ENCODE data around the gene NUTM2E.
"Not testable (repeated sequence)": the region's sequence is repeated elsewhere in the genome, so short reads cannot be mapped to it uniquely, and the experiment has no call there.

NUTM2E gene

GRCh38 chr10:79825587-79826011 is 940 bp upstream of the NUTM2E start:
- DNase-seq (ENCODE audit: extremely low read depth, insufficient read length) = peak; percentile 2
- H3K27me3 ChIP-seq (replicated peaks; ENCODE audit: control insufficient read depth, insufficient read depth, low read length); H3K36me3 ChIP-seq (ENCODE audit: control insufficient read depth, insufficient read depth, low read length): not testable (repeated sequence)
- peak overlapping the region; percentile 60 for H3K4me3 ChIP-seq (replicated peaks; ENCODE audit: low read depth, low read length)

- DNase-seq (ENCODE audit: extremely low read depth, insufficient read length) = peak; percentile 10
- not testable (repeated sequence) for H3K36me3 ChIP-seq (ENCODE audit: control insufficient read depth, insufficient read depth, low read length); H3K27me3 ChIP-seq (replicated peaks; ENCODE audit: control insufficient read depth, insufficient read depth, low read length)
- H3K4me3 ChIP-seq (replicated peaks; ENCODE audit: low read depth, low read length) = peak overlapping the region; percentile 60
Measured at GRCh38 chr10:79826131-79826495, 426 bp upstream of the NUTM2E start.

GRCh38 chr10:79833833-79834232 is 7.3 kb downstream of the NUTM2E start:
- H3K27me3 ChIP-seq (replicated peaks; ENCODE audit: control insufficient read depth, insufficient read depth, low read length); H3K4me3 ChIP-seq (replicated peaks; ENCODE audit: low read depth, low read length); DNase-seq (ENCODE audit: extremely low read depth, insufficient read length); H3K36me3 ChIP-seq (ENCODE audit: control insufficient read depth, insufficient read depth, low read length): not testable (repeated sequence)

GRCh38 chr10:79835891-79836290 is 9.4 kb downstream of the NUTM2E start:
- not testable (repeated sequence) for DNase-seq (ENCODE audit: extremely low read depth, insufficient read length); H3K27me3 ChIP-seq (replicated peaks; ENCODE audit: control insufficient read depth, insufficient read depth, low read length); H3K36me3 ChIP-seq (ENCODE audit: control insufficient read depth, insufficient read depth, low read length); H3K4me3 ChIP-seq (replicated peaks; ENCODE audit: low read depth, low read length)

GRCh38 chr10:79836891-79837290 is 10.4 kb downstream of the NUTM2E start:
- H3K4me3 ChIP-seq (replicated peaks; ENCODE audit: low read depth, low read length); DNase-seq (ENCODE audit: extremely low read depth, insufficient read length); H3K27me3 ChIP-seq (replicated peaks; ENCODE audit: control insufficient read depth, insufficient read depth, low read length); H3K36me3 ChIP-seq (ENCODE audit: control insufficient read depth, insufficient read depth, low read length): not testable (repeated sequence)

GRCh38 chr10:79838441-79838840 is 11.9 kb downstream of the NUTM2E start:
- not testable (repeated sequence) for H3K4me3 ChIP-seq (replicated peaks; ENCODE audit: low read depth, low read length); DNase-seq (ENCODE audit: extremely low read depth, insufficient read length); H3K36me3 ChIP-seq (ENCODE audit: control insufficient read depth, insufficient read depth, low read length); H3K27me3 ChIP-seq (replicated peaks; ENCODE audit: control insufficient read depth, insufficient read depth, low read length)

- H3K27me3 ChIP-seq (replicated peaks; ENCODE audit: control insufficient read depth, insufficient read depth, low read length); H3K36me3 ChIP-seq (ENCODE audit: control insufficient read depth, insufficient read depth, low read length); DNase-seq (ENCODE audit: extremely low read depth, insufficient read length); H3K4me3 ChIP-seq (replicated peaks; ENCODE audit: low read depth, low read length): not testable (repeated sequence)
Measured at GRCh38 chr10:79853191-79853854, 26.8 kb downstream of the NUTM2E start.

GRCh38 chr10:79862269-79862668 is 35.7 kb downstream of the NUTM2E start:
- not testable (repeated sequence) for DNase-seq (ENCODE audit: extremely low read depth, insufficient read length); H3K4me3 ChIP-seq (replicated peaks; ENCODE audit: low read depth, low read length); H3K27me3 ChIP-seq (replicated peaks; ENCODE audit: control insufficient read depth, insufficient read depth, low read length); H3K36me3 ChIP-seq (ENCODE audit: control insufficient read depth, insufficient read depth, low read length)

- H3K27me3 ChIP-seq (replicated peaks; ENCODE audit: control insufficient read depth, insufficient read depth, low read length); DNase-seq (ENCODE audit: extremely low read depth, insufficient read length): not testable (repeated sequence)
Measured at GRCh38 chr10:79862803-79863202, 36.3 kb downstream of the NUTM2E start.

GRCh38 chr10:79866903-79867551 is 40.5 kb downstream of the NUTM2E start:
- not testable (repeated sequence) for H3K27me3 ChIP-seq (replicated peaks; ENCODE audit: control insufficient read depth, insufficient read depth, low read length); H3K36me3 ChIP-seq (ENCODE audit: control insufficient read depth, insufficient read depth, low read length); DNase-seq (ENCODE audit: extremely low read depth, insufficient read length); H3K4me3 ChIP-seq (replicated peaks; ENCODE audit: low read depth, low read length)

More at GRCh38 chr10:79862803-79863202, 36.3 kb downstream of the NUTM2E start:
- not testable (repeated sequence) for H3K4me3 ChIP-seq (replicated peaks; ENCODE audit: low read depth, low read length); H3K36me3 ChIP-seq (ENCODE audit: control insufficient read depth, insufficient read depth, low read length)

GRCh38 chr10:79868023-79868422 is 41.5 kb downstream of the NUTM2E start:
- H3K36me3 ChIP-seq (ENCODE audit: control insufficient read depth, insufficient read depth, low read length); DNase-seq (ENCODE audit: extremely low read depth, insufficient read length); H3K27me3 ChIP-seq (replicated peaks; ENCODE audit: control insufficient read depth, insufficient read depth, low read length); H3K4me3 ChIP-seq (replicated peaks; ENCODE audit: low read depth, low read length): not testable (repeated sequence)

- not testable (repeated sequence) for DNase-seq (ENCODE audit: extremely low read depth, insufficient read length); H3K27me3 ChIP-seq (replicated peaks; ENCODE audit: control insufficient read depth, insufficient read depth, low read length); H3K4me3 ChIP-seq (replicated peaks; ENCODE audit: low read depth, low read length)
Measured at GRCh38 chr10:79869439-79870097, 43.0 kb downstream of the NUTM2E start.

GRCh38 chr10:79871729-79872128 is 45.2 kb downstream of the NUTM2E start:
- not testable (repeated sequence) for H3K27me3 ChIP-seq (replicated peaks; ENCODE audit: control insufficient read depth, insufficient read depth, low read length); H3K36me3 ChIP-seq (ENCODE audit: control insufficient read depth, insufficient read depth, low read length); DNase-seq (ENCODE audit: extremely low read depth, insufficient read length); H3K4me3 ChIP-seq (replicated peaks; ENCODE audit: low read depth, low read length)

More at GRCh38 chr10:79869439-79870097, 43.0 kb downstream of the NUTM2E start:
- H3K36me3 ChIP-seq (ENCODE audit: control insufficient read depth, insufficient read depth, low read length) = not testable (repeated sequence)
